ENCODE measurements around the gene NMT2. TPM values are rescaled to one million over a fixed set of nuclear protein-coding genes. Genes with fewer than 3 reads are reported as not detected.
A peak's percentile ranks its signal among the peaks of the same experiment; 100 is the strongest.

Gene NMT2
- total and polyA plus RNA-seq, 9 donors, result 15.2 to 21.3 (median 16.5) TPM

- Histone ChIP-seq H3K27ac (ENCODE audit: low read length) (peak overlapping the region; percentile 62), H3K4me3 (ENCODE audit: low read length) (peak overlapping the region; percentile 78), H3K27me3 (ENCODE audit: control insufficient read depth, insufficient read depth, low read length) (no peaks in the 10 kb centered on the region), H3K9me3 (replicated peaks; ENCODE audit: control insufficient read depth, low read depth, low read length) (no peaks in the 10 kb centered on the region), H3K4me1 (ENCODE audit: control insufficient read depth, insufficient read depth, low read length) (peaks cover 27% of the 10 kb centered on the region), H3K36me3 (ENCODE audit: control insufficient read depth, insufficient read depth, low read length) (no peaks in the 10 kb centered on the region)
- WGBS (ENCODE audit: insufficient coverage), result under 1% methylated on average over 38 of the region's 54 CpGs
- peak; percentile 70 for DNase-seq
These were observed 842 bp downstream of the NMT2 start for GRCh38 chr10:15167411-15168290.

- H3K36me3 ChIP-seq (ENCODE audit: control insufficient read depth, insufficient read depth, low read length), result no peaks in the 10 kb centered on the region
- H3K27ac ChIP-seq (ENCODE audit: low read length), result no peak overlapping the region
- peak; percentile 43 for DNase-seq
- peaks cover 27% of the 10 kb centered on the region for H3K4me1 ChIP-seq (ENCODE audit: control insufficient read depth, insufficient read depth, low read length)
- no peaks in the 10 kb centered on the region for H3K9me3 ChIP-seq (replicated peaks; ENCODE audit: control insufficient read depth, low read depth, low read length)
- no peaks in the 10 kb centered on the region for H3K27me3 ChIP-seq (ENCODE audit: control insufficient read depth, insufficient read depth, low read length)
- 20% methylated on average over 1 of the region's 2 CpGs for WGBS (ENCODE audit: insufficient coverage)
- no peak overlapping the region for H3K4me3 ChIP-seq (ENCODE audit: low read length)
These were observed 2.2 kb downstream of the NMT2 start for GRCh38 chr10:15166325-15166724.

GRCh38 chr10:15163253-15163828, 5.2 kb downstream of the NMT2 start:
- Histone ChIP-seq H3K9me3 (replicated peaks; ENCODE audit: control insufficient read depth, low read depth, low read length) (no peaks in the 10 kb centered on the region), H3K4me1 (ENCODE audit: control insufficient read depth, insufficient read depth, low read length) (peaks cover 11% of the 10 kb centered on the region), H3K36me3 (ENCODE audit: control insufficient read depth, insufficient read depth, low read length) (no peaks in the 10 kb centered on the region), H3K27ac (ENCODE audit: low read length) (no peak overlapping the region), H3K27me3 (ENCODE audit: control insufficient read depth, insufficient read depth, low read length) (no peaks in the 10 kb centered on the region), H3K4me3 (ENCODE audit: low read length) (no peak overlapping the region)
- no CpG with 5 or more reads among the region's 2 CpGs for WGBS (ENCODE audit: insufficient coverage)
- peak; percentile 26 for DNase-seq

GRCh38 chr10:15158972-15159371, 9.5 kb downstream of the NMT2 start:
- no peaks in the 10 kb centered on the region for H3K9me3 ChIP-seq (replicated peaks; ENCODE audit: control insufficient read depth, low read depth, low read length)
- H3K36me3 ChIP-seq (ENCODE audit: control insufficient read depth, insufficient read depth, low read length), result peaks cover 6% of the 10 kb centered on the region
- H3K27ac ChIP-seq (ENCODE audit: low read length), result no peak overlapping the region
- no peak overlapping the region for H3K4me3 ChIP-seq (ENCODE audit: low read length)
- peaks cover 2% of the 10 kb centered on the region for H3K4me1 ChIP-seq (ENCODE audit: control insufficient read depth, insufficient read depth, low read length)
- no peaks in the 10 kb centered on the region for H3K27me3 ChIP-seq (ENCODE audit: control insufficient read depth, insufficient read depth, low read length)
- DNase-seq, result no peak

- Histone ChIP-seq H3K27me3 (ENCODE audit: control insufficient read depth, insufficient read depth, low read length) (no peaks in the 10 kb centered on the region), H3K27ac (ENCODE audit: low read length) (no peak overlapping the region), H3K4me1 (ENCODE audit: control insufficient read depth, insufficient read depth, low read length) (peaks cover 2% of the 10 kb centered on the region), H3K4me3 (ENCODE audit: low read length) (no peak overlapping the region), H3K9me3 (replicated peaks; ENCODE audit: control insufficient read depth, low read depth, low read length) (no peaks in the 10 kb centered on the region), H3K36me3 (ENCODE audit: control insufficient read depth, insufficient read depth, low read length) (peaks cover 6% of the 10 kb centered on the region)
- no CpG with 5 or more reads among the region's 2 CpGs for WGBS (ENCODE audit: insufficient coverage)
- no peak for DNase-seq
These were observed 10.0 kb downstream of the NMT2 start for GRCh38 chr10:15158448-15158847.

- WGBS (ENCODE audit: insufficient coverage), result 90% methylated on average over 2 of the region's 14 CpGs
- no peak overlapping the region for H3K27ac ChIP-seq (ENCODE audit: low read length)
- H3K27me3 ChIP-seq (ENCODE audit: control insufficient read depth, insufficient read depth, low read length), result no peaks in the 10 kb centered on the region
- H3K36me3 ChIP-seq (ENCODE audit: control insufficient read depth, insufficient read depth, low read length), result peaks cover 6% of the 10 kb centered on the region
- no peak for DNase-seq
- no peaks in the 10 kb centered on the region for H3K4me1 ChIP-seq (ENCODE audit: control insufficient read depth, insufficient read depth, low read length)
- H3K4me3 ChIP-seq (ENCODE audit: low read length), result no peak overlapping the region
- no peaks in the 10 kb centered on the region for H3K9me3 ChIP-seq (replicated peaks; ENCODE audit: control insufficient read depth, low read depth, low read length)
These were observed 12.4 kb downstream of the NMT2 start for GRCh38 chr10:15155978-15156656.

- H3K4me3 ChIP-seq (ENCODE audit: low read length), result no peak overlapping the region
- no peak for DNase-seq
- H3K9me3 ChIP-seq (replicated peaks; ENCODE audit: control insufficient read depth, low read depth, low read length), result no peaks in the 10 kb centered on the region
- H3K27me3 ChIP-seq (ENCODE audit: control insufficient read depth, insufficient read depth, low read length), result no peaks in the 10 kb centered on the region
- H3K36me3 ChIP-seq (ENCODE audit: control insufficient read depth, insufficient read depth, low read length), result peaks cover 6% of the 10 kb centered on the region
- no peaks in the 10 kb centered on the region for H3K4me1 ChIP-seq (ENCODE audit: control insufficient read depth, insufficient read depth, low read length)
- no peak overlapping the region for H3K27ac ChIP-seq (ENCODE audit: low read length)
These were observed 15.9 kb downstream of the NMT2 start for GRCh38 chr10:15152556-15152955.

GRCh38 chr10:15150563-15150962, 17.9 kb downstream of the NMT2 start:
- Histone ChIP-seq H3K36me3 (ENCODE audit: control insufficient read depth, insufficient read depth, low read length) (no peaks in the 10 kb centered on the region), H3K27me3 (ENCODE audit: control insufficient read depth, insufficient read depth, low read length) (no peaks in the 10 kb centered on the region), H3K9me3 (replicated peaks; ENCODE audit: control insufficient read depth, low read depth, low read length) (no peaks in the 10 kb centered on the region), H3K4me3 (ENCODE audit: low read length) (no peak overlapping the region), H3K27ac (ENCODE audit: low read length) (no peak overlapping the region), H3K4me1 (ENCODE audit: control insufficient read depth, insufficient read depth, low read length) (no peaks in the 10 kb centered on the region)
- DNase-seq, result no peak
- 94% methylated on average over 5 of the region's 7 CpGs for WGBS (ENCODE audit: insufficient coverage)

GRCh38 chr10:15149042-15149771, 19.3 kb downstream of the NMT2 start:
- H3K27me3 ChIP-seq (ENCODE audit: control insufficient read depth, insufficient read depth, low read length), result no peaks in the 10 kb centered on the region
- DNase-seq, result no peak
- H3K4me1 ChIP-seq (ENCODE audit: control insufficient read depth, insufficient read depth, low read length), result no peaks in the 10 kb centered on the region
- WGBS (ENCODE audit: insufficient coverage), result 92% methylated on average over 6 of the region's 10 CpGs
- H3K36me3 ChIP-seq (ENCODE audit: control insufficient read depth, insufficient read depth, low read length), result no peaks in the 10 kb centered on the region
- H3K9me3 ChIP-seq (replicated peaks; ENCODE audit: control insufficient read depth, low read depth, low read length), result no peaks in the 10 kb centered on the region
- H3K27ac ChIP-seq (ENCODE audit: low read length), result no peak overlapping the region
- H3K4me3 ChIP-seq (ENCODE audit: low read length), result no peak overlapping the region
